ENCODE results near the gene SEMA6B. TPM values are rescaled to one million over a fixed set of nuclear protein-coding genes. Genes with fewer than 3 reads are reported as not detected.

Gene SEMA6B
- polyA plus RNA-seq, 2 donors = 1.1 to 2.0 TPM

Other genes with a start within 250 kb of the SEMA6B start
- 100 to 1,000 TPM in 1 of 2 donors, 10 to 100 TPM in 1; 99.2 to 126 TPM for gene STAP2, start 220.9 kb downstream of the SEMA6B start, polyA plus RNA-seq
- 10 to 100 TPM; 13.5 to 15.5 TPM for gene MPND, start 216.1 kb downstream of the SEMA6B start, polyA plus RNA-seq
- 100 to 1,000 TPM; 123 to 242 TPM for gene SH3GL1, start 159.1 kb downstream of the SEMA6B start, polyA plus RNA-seq
- 10 to 100 TPM; 10.8 to 11.7 TPM for gene CHAF1A, start 157.0 kb downstream of the SEMA6B start, polyA plus RNA-seq
- gene UBXN6, start 101.9 kb downstream of the SEMA6B start, polyA plus RNA-seq = 10 to 100 TPM; 71.3 to 82.8 TPM
- gene HDGFL2, start 87.4 kb downstream of the SEMA6B start, polyA plus RNA-seq = 10 to 100 TPM; 23.3 to 57.5 TPM
- gene PLIN4, start 41.2 kb downstream of the SEMA6B start, polyA plus RNA-seq = 1 to 10 TPM; 2.8 to 4.1 TPM
- 1 to 10 TPM; 2.7 to 4.9 TPM for gene PLIN5, start 24.5 kb downstream of the SEMA6B start, polyA plus RNA-seq
- gene LRG1, start 19.6 kb downstream of the SEMA6B start, polyA plus RNA-seq = 10 to 100 TPM; 12.7 to 20.1 TPM
- gene TNFAIP8L1, start 79.8 kb upstream of the SEMA6B start, polyA plus RNA-seq = 1 to 10 TPM; 4.2 to 4.7 TPM
- 10 to 100 TPM; 22.9 to 67.5 TPM for gene MYDGF, start 110.7 kb upstream of the SEMA6B start, polyA plus RNA-seq
- gene DPP9, start 164.2 kb upstream of the SEMA6B start, polyA plus RNA-seq = 10 to 100 TPM; 24.3 to 29.2 TPM
- 1 to 10 TPM; 5.2 to 6.1 TPM for gene FEM1A, start 232.1 kb upstream of the SEMA6B start, polyA plus RNA-seq

All from esophagus (tissue), 2 donors.